A549 (cell line): ENCODE measurements around the gene PMPCA.

Experiments
- EP300 ChIP-seq, 2 experiments: fragments of >200 bp; sonication (Bioruptor Twin); formaldehyde crosslinking; IDR thresholded peaks; 2 replicates in 1 of 2; 3 replicates in 1 of 2; pipeline ENCODE4 v1.6.1; 2016 to 2017
- MAFK ChIP-seq: fragments of 450-650 bp; IDR thresholded peaks from 2 replicates; pipeline ENCODE4 v1.6.1; 2014; ENCODE audit not compliant: partially characterized antibody
- NPAS2 ChIP-seq: fragments of 250-450 bp; sonication (Bioruptor Pico); IDR thresholded peaks from 2 replicates; pipeline ENCODE4 v1.8.0; 2022; ENCODE audit warnings: mild to moderate bottlenecking, moderate library complexity, borderline replicate concordance
- POLR2A ChIP-seq: IDR thresholded peaks from 2 replicates; pipeline ENCODE4 v1.6.1; 2012; ENCODE audit warnings: mild to moderate bottlenecking, low read length
- RAD21 ChIP-seq, 2 experiments: fragments of >200 bp in 1 of 2; sonication (Bioruptor Twin) in 1 of 2; formaldehyde crosslinking in 1 of 2; IDR thresholded peaks in 1 of 2; conservative IDR thresholded peaks in 1 of 2; 2 replicates in 1 of 2; 3 replicates in 1 of 2; pipeline ENCODE4 v1.6.1; 2012 to 2018; ENCODE audit warnings: inconsistent platforms in 1 of 2
- SMC3 ChIP-seq: fragments of >200 bp; sonication (Bioruptor Twin); formaldehyde crosslinking; IDR thresholded peaks from 3 replicates; pipeline ENCODE4 v1.6.1; 2018; ENCODE audit warnings: inconsistent platforms
- SREBF2 ChIP-seq: fragments of 450-650 bp; IDR thresholded peaks from 2 replicates; pipeline ENCODE4 v1.6.1; 2014; ENCODE audit warnings: mild to moderate bottlenecking, moderate library complexity
- TP53 ChIP-seq: fragments of 250-450 bp; sonication (Bioruptor Pico); IDR thresholded peaks from 2 replicates; pipeline ENCODE4 v1.5.0; 2021; ENCODE audit warnings: mild to moderate bottlenecking, moderate library complexity
- TF ChIP-seq, protein P1 (sequence below): fragments of >200 bp; sonication (Bioruptor Twin); formaldehyde crosslinking; IDR thresholded peaks from 3 replicates; pipeline ENCODE4 v1.5.1; 2016
- TF ChIP-seq, protein P2 (sequence below): fragments of 250-450 bp; sonication (Bioruptor Pico); IDR thresholded peaks from 2 replicates; pipeline ENCODE4 v1.5.0; 2021; ENCODE audit warnings: mild to moderate bottlenecking, moderate library complexity, borderline replicate concordance
- TF ChIP-seq, protein P3 (sequence below): IDR thresholded peaks from 2 replicates; pipeline ENCODE4 v1.6.1; 2012
- TF ChIP-seq, protein P4 (sequence below): IDR thresholded peaks from 2 replicates; pipeline ENCODE4 v1.6.1; 2012

DNA sequence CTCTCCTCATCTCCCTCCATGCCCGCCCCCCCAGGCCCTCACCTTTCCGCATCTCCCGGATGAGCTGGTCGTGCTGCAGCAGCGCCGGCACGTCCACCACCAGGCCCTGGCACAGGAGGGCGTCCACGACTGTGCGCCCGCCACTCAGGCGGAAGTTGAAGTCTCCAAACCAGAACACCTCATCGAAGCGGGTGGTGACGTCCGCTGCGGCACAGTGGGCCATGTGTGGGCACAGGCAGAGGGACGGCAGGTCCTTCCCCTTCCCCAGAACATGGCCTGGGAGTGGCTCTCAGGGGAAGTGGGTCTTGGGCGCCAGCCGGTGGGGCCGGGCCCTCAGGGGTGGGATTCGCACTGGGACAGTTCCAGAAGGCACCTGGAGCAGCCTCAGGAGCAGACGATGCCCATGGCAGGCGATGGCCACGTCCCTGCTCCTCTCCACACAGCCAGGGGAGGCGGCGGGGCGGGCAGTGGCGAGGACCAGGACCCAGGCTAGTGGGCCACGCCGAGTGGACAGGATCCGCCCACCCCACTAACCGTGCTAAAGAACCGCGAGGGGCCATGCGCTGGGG lies 21.4 kb downstream of the PMPCA start:
- TF ChIP-seq, protein P1, sequence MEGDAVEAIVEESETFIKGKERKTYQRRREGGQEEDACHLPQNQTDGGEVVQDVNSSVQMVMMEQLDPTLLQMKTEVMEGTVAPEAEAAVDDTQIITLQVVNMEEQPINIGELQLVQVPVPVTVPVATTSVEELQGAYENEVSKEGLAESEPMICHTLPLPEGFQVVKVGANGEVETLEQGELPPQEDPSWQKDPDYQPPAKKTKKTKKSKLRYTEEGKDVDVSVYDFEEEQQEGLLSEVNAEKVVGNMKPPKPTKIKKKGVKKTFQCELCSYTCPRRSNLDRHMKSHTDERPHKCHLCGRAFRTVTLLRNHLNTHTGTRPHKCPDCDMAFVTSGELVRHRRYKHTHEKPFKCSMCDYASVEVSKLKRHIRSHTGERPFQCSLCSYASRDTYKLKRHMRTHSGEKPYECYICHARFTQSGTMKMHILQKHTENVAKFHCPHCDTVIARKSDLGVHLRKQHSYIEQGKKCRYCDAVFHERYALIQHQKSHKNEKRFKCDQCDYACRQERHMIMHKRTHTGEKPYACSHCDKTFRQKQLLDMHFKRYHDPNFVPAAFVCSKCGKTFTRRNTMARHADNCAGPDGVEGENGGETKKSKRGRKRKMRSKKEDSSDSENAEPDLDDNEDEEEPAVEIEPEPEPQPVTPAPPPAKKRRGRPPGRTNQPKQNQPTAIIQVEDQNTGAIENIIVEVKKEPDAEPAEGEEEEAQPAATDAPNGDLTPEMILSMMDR = no peak
- TF ChIP-seq SREBF2 (no peak), NPAS2 (CRISPR knock-in tag) (no peak), POLR2A (no peak), MAFK (no peak), RAD21 (conservative IDR thresholded peaks at IDR 0.05 in 1 of 2, IDR thresholded peaks at IDR 0.05 in 1 of 2) (no peak), TP53 (no peak), EP300 (IDR thresholded peaks at IDR 0.05) (no peak), SMC3 (no peak)
- TF ChIP-seq, protein P2, sequence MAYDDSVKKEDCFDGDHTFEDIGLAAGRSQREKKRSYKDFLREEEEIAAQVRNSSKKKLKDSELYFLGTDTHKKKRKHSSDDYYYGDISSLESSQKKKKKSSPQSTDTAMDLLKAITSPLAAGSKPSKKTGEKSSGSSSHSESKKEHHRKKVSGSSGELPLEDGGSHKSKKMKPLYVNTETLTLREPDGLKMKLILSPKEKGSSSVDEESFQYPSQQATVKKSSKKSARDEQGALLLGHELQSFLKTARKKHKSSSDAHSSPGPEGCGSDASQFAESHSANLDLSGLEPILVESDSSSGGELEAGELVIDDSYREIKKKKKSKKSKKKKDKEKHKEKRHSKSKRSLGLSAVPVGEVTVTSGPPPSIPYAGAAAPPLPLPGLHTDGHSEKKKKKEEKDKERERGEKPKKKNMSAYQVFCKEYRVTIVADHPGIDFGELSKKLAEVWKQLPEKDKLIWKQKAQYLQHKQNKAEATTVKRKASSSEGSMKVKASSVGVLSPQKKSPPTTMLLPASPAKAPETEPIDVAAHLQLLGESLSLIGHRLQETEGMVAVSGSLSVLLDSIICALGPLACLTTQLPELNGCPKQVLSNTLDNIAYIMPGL = no peak
- TF ChIP-seq, protein P3, sequence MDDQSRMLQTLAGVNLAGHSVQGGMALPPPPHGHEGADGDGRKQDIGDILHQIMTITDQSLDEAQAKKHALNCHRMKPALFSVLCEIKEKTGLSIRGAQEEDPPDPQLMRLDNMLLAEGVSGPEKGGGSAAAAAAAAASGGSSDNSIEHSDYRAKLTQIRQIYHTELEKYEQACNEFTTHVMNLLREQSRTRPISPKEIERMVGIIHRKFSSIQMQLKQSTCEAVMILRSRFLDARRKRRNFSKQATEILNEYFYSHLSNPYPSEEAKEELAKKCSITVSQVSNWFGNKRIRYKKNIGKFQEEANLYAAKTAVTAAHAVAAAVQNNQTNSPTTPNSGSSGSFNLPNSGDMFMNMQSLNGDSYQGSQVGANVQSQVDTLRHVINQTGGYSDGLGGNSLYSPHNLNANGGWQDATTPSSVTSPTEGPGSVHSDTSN = no peak
- TF ChIP-seq, protein P4, sequence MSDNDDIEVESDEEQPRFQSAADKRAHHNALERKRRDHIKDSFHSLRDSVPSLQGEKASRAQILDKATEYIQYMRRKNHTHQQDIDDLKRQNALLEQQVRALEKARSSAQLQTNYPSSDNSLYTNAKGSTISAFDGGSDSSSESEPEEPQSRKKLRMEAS = no peak
